ENCODE data around the gene FAM83C. TPM values are rescaled to one million over a fixed set of nuclear protein-coding genes. Genes with fewer than 3 reads are reported as not detected.

The FAM83C gene
- total and polyA plus RNA-seq, 2 donors (not counting 1 experiment from before 2014, with no cell fraction given) = not detected

DNA sequence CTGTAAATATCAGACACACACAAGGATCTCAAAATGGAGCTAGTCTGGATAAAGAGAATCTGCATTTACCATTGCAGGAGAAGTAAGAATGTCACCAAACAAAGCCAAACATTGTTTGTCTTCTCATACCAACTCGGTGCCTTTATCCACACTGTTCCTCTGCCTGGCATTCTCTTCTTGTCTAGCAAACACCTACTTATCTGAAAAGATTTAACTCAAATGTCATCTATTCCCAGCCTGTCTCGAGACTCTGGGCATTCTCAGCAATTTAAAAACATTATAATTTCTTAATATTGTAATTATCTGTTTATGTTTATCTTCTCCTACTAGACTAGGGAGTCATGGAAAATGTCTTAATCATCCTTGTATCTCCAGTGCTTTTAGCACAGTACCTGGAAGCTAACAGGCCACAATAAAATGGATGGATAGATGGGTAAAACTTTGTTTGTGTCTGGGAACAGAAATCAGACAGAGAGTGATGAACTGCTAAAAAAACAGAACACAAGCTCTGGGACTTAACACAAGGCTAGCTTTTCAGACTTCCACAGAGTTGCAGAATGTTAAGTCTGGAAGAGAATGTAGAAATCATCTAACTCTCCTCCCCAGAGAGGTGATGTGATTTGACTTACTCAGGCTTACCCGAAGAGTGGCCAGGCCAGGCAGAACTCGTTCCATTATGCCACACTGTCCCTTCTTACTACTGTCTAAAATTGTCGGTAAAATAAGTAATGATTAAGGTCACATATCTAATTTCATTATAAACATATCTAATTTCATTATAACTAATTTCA lies 42.3 kb upstream of the FAM83C start:
- Histone ChIP-seq H3K9me3 (ENCODE audit: control extremely low read depth in 1 of 3, control insufficient read depth in 2 of 3, insufficient read depth in 1 of 3, low read length in 2 of 3) (no peaks in the 10 kb centered on the region), H3K79me2 (ENCODE audit: control insufficient read depth, insufficient read depth, low read length) (no peaks in the 10 kb centered on the region), H2AFZ (ENCODE audit: insufficient read depth, low read depth, low read length, poor library complexity, severe bottlenecking) (no peak overlapping the region), H3K4me2 (replicated peaks; ENCODE audit: low read depth, low read length, poor library complexity, severe bottlenecking) (no peak overlapping the region), H3K4me1 (ENCODE audit: control insufficient read depth in 2 of 2, insufficient read depth in 2 of 2, low read length in 2 of 2) (no peaks in the 10 kb centered on the region), H4K20me1 (ENCODE audit: control insufficient read depth, insufficient read depth, low read length, poor library complexity, severe bottlenecking) (no peaks in the 10 kb centered on the region), H3K9ac (ENCODE audit: low read length) (no peak overlapping the region), H3K27ac (ENCODE audit: low read length in 2 of 2) (no peak overlapping the region), H3K4me3 (ENCODE audit: control extremely low read depth in 1 of 5, extremely low read depth in 1 of 5, insufficient read depth in 1 of 5, low read depth in 2 of 5, low read length in 4 of 5) (no peak overlapping the region), H3K27me3 (replicated peaks in 1 of 4; ENCODE audit: control extremely low read depth in 1 of 4, control insufficient read depth in 3 of 4, insufficient read depth in 4 of 4, low read length in 3 of 4) (no peaks in the 10 kb centered on the region), H3K36me3 (replicated peaks in 1 of 2; ENCODE audit: control extremely low read depth in 1 of 2, control insufficient read depth in 1 of 2, extremely low read depth in 1 of 2, insufficient read depth in 2 of 2, low read length in 1 of 2) (no peaks in the 10 kb centered on the region)
- TF ChIP-seq EZH2 (IDR thresholded peaks at IDR 0.05; ENCODE audit: borderline replicate concordance, insufficient read depth, low read depth, low read length, poor library complexity, severe bottlenecking) = no peak
- TF ChIP-seq, protein P1, sequence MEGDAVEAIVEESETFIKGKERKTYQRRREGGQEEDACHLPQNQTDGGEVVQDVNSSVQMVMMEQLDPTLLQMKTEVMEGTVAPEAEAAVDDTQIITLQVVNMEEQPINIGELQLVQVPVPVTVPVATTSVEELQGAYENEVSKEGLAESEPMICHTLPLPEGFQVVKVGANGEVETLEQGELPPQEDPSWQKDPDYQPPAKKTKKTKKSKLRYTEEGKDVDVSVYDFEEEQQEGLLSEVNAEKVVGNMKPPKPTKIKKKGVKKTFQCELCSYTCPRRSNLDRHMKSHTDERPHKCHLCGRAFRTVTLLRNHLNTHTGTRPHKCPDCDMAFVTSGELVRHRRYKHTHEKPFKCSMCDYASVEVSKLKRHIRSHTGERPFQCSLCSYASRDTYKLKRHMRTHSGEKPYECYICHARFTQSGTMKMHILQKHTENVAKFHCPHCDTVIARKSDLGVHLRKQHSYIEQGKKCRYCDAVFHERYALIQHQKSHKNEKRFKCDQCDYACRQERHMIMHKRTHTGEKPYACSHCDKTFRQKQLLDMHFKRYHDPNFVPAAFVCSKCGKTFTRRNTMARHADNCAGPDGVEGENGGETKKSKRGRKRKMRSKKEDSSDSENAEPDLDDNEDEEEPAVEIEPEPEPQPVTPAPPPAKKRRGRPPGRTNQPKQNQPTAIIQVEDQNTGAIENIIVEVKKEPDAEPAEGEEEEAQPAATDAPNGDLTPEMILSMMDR (IDR thresholded peaks at IDR 0.05) = no peak
- 100% methylated on average over 1 of the region's 5 CpGs for WGBS (ENCODE audit: insufficient coverage)
- Mint-ChIP-seq H3K9me3 (ENCODE audit: insufficient read depth) (no peaks in the 10 kb centered on the region), H3K27me3 (no peaks in the 10 kb centered on the region), H3K4me3 (no peak overlapping the region), H3K4me1 (no peaks in the 10 kb centered on the region), H3K27ac (no peak overlapping the region)
- ChIA-PET CTCF (no interaction called here), POLR2A (no interaction called here)
- intact Hi-C loops (cut with micrococcal nuclease) = no loop called here
- ATAC-seq (ENCODE audit: low read depth) = no peak
- no peak for DNase-seq

DNA sequence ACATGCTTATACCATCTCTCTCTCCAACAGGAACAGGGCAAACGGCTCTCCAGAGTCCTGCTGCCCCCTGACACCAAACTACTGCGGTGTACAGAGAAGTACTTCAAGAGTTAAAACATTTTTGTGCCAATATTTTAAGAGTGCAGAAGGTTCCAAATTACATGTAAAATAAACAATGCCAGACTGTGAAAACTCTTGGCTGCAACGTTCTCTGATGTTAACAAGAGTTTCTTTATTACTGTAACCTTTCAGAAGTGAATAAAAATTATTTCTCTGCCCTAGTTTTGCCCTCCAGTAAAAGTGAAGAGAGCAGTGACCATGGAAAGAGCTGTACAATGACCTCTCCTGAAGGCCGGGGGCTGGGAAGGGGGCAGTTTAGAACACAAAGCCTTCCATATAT lies 41.4 kb upstream of the FAM83C start:
- Histone ChIP-seq H3K9me3 (ENCODE audit: control extremely low read depth in 1 of 3, control insufficient read depth in 2 of 3, insufficient read depth in 1 of 3, low read length in 2 of 3) (no peaks in the 10 kb centered on the region), H3K4me1 (ENCODE audit: control insufficient read depth in 2 of 2, insufficient read depth in 2 of 2, low read length in 2 of 2) (no peaks in the 10 kb centered on the region), H4K20me1 (ENCODE audit: control insufficient read depth, insufficient read depth, low read length, poor library complexity, severe bottlenecking) (no peaks in the 10 kb centered on the region), H3K9ac (ENCODE audit: low read length) (no peak overlapping the region), H3K4me3 (ENCODE audit: control extremely low read depth in 1 of 5, extremely low read depth in 1 of 5, insufficient read depth in 1 of 5, low read depth in 2 of 5, low read length in 4 of 5) (no peak overlapping the region), H3K27ac (ENCODE audit: low read length in 2 of 2) (no peak overlapping the region), H2AFZ (ENCODE audit: insufficient read depth, low read depth, low read length, poor library complexity, severe bottlenecking) (no peak overlapping the region), H3K27me3 (replicated peaks in 1 of 4; ENCODE audit: control extremely low read depth in 1 of 4, control insufficient read depth in 3 of 4, insufficient read depth in 4 of 4, low read length in 3 of 4) (no peaks in the 10 kb centered on the region), H3K79me2 (ENCODE audit: control insufficient read depth, insufficient read depth, low read length) (no peaks in the 10 kb centered on the region), H3K4me2 (replicated peaks; ENCODE audit: low read depth, low read length, poor library complexity, severe bottlenecking) (no peak overlapping the region), H3K36me3 (replicated peaks in 1 of 2; ENCODE audit: control extremely low read depth in 1 of 2, control insufficient read depth in 1 of 2, extremely low read depth in 1 of 2, insufficient read depth in 2 of 2, low read length in 1 of 2) (no peaks in the 10 kb centered on the region)
- DNase-seq (no peak), ATAC-seq (ENCODE audit: low read depth) (no peak)
- Mint-ChIP-seq H3K27ac (no peak overlapping the region), H3K27me3 (no peaks in the 10 kb centered on the region), H3K4me1 (no peaks in the 10 kb centered on the region), H3K9me3 (ENCODE audit: insufficient read depth) (no peaks in the 10 kb centered on the region), H3K4me3 (no peak overlapping the region)
- intact Hi-C loops (cut with micrococcal nuclease) = no loop called here
- ChIA-PET POLR2A (no interaction called here), CTCF (no interaction called here)
- TF ChIP-seq EZH2 (IDR thresholded peaks at IDR 0.05; ENCODE audit: borderline replicate concordance, insufficient read depth, low read depth, low read length, poor library complexity, severe bottlenecking) = no peak
- TF ChIP-seq, protein P1 (IDR thresholded peaks at IDR 0.05) = no peak
- no CpG with 5 or more reads among the region's 4 CpGs for WGBS (ENCODE audit: insufficient coverage)
